IMR-90 (cell line): Measurements from ENCODE around the gene ABCB6. TPM values are rescaled to one million over a fixed set of nuclear protein-coding genes. Genes with fewer than 3 reads are reported as not detected.

ENCODE experiments used
- ATAC-seq: fragments of 200-7000 bp; cut with Tn5 transposase; 2 replicates; pipeline ENCODE4 v1.9.1; 2020; ENCODE audit warnings: low read depth, mild to moderate bottlenecking, moderate library complexity
- BruUV-seq: library from RNA; stranded (reverse); fragments of 400-500 nt; replicated peaks from 2 replicates; lab custom pipeline; 2021; lab: Mats Ljungman, UMichigan
- CTCF ChIA-PET: fragments of 300-600 bp; formaldehyde crosslinking; extraction: SDS; loops from one replicate; lab custom pipeline; 2021; ENCODE audit warnings: antibody characterized with exemption; lab: Yijun Ruan, JAX
- POLR2A ChIA-PET: fragments of 300-600 bp; sonication (Branson Sonifier 250); formaldehyde crosslinking; loops from one replicate; lab custom pipeline; 2022; ENCODE audit warnings: antibody characterized with exemption; ENCODE audit not compliant: unreplicated experiment; lab: Charles Lee
- DNase-seq: peaks from one replicate; pipeline ENCODE4 v3.0.0; 2013
- H2AFZ ChIP-seq: replicated peaks from 2 replicates; pipeline ENCODE3; 2013; ENCODE audit warnings: low read length, mild to moderate bottlenecking; ENCODE audit not compliant: poor library complexity
- H2AK5ac ChIP-seq: 2 replicates; pipeline ENCODE4 v1.6.1; 2013; ENCODE audit warnings: low read depth, low read length, inconsistent platforms
- H2AK9ac ChIP-seq: replicated peaks from 2 replicates; pipeline ENCODE3; 2013; ENCODE audit warnings: mild to moderate bottlenecking, low read depth, low read length, moderate library complexity; ENCODE audit not compliant: poor library complexity
- H2BK120ac ChIP-seq: 2 replicates; pipeline ENCODE4 v1.6.1; 2013; ENCODE audit warnings: low read depth, low read length, inconsistent platforms
- H2BK15ac ChIP-seq: 3 replicates; pipeline ENCODE4 v1.6.1; 2013; ENCODE audit warnings: low read depth, low read length, inconsistent platforms
- H2BK20ac ChIP-seq: 2 replicates; pipeline ENCODE4 v1.6.1; 2013; ENCODE audit warnings: low read depth, mild to moderate bottlenecking, inconsistent platforms, low read length, moderate library complexity
- H2BK5ac ChIP-seq: 2 replicates; pipeline ENCODE4 v1.6.1; 2013; ENCODE audit warnings: mild to moderate bottlenecking, low read depth, low read length, inconsistent platforms; ENCODE audit not compliant: poor library complexity, severe bottlenecking
- H3K14ac ChIP-seq: replicated peaks from 2 replicates; pipeline ENCODE4 v1.6.1; 2013; ENCODE audit warnings: low read depth, low read length, inconsistent platforms
- H3K18ac ChIP-seq: 2 replicates; pipeline ENCODE4 v1.6.1; 2013; ENCODE audit warnings: low read depth, low read length, control low read depth
- H3K23ac ChIP-seq: 2 replicates; pipeline ENCODE4 v1.6.1; 2013; ENCODE audit warnings: low read depth, low read length, inconsistent platforms
- H3K27ac ChIP-seq: 2 replicates; pipeline ENCODE4 v1.5.1; 2013; ENCODE audit warnings: mild to moderate bottlenecking, control low read depth, low read length; ENCODE audit not compliant: insufficient read depth
- H3K27me3 ChIP-seq: 2 replicates; pipeline ENCODE4 v1.6.1; 2013; ENCODE audit warnings: low read length; ENCODE audit not compliant: control insufficient read depth, insufficient read depth
- H3K36me3 ChIP-seq: 2 replicates; pipeline ENCODE4 v1.6.1; 2013; ENCODE audit warnings: low read length, mixed read lengths; ENCODE audit not compliant: control insufficient read depth, insufficient read depth
- H3K4ac ChIP-seq: 2 replicates; pipeline ENCODE4 v1.6.1; 2013; ENCODE audit warnings: low read depth, low read length, inconsistent platforms
- H3K4me1 ChIP-seq: 2 replicates; pipeline ENCODE4 v1.6.1; 2013; ENCODE audit warnings: low read length, mixed read lengths; ENCODE audit not compliant: control insufficient read depth, insufficient read depth
- H3K4me2 ChIP-seq: 2 replicates; pipeline ENCODE4 v1.6.1; 2013; ENCODE audit warnings: low read depth, mild to moderate bottlenecking, control low read depth, low read length, moderate library complexity
- H3K4me3 ChIP-seq: 2 replicates; pipeline ENCODE4 v1.5.1; 2013; ENCODE audit warnings: low read depth, mild to moderate bottlenecking, control low read depth, low read length, moderate library complexity; ENCODE audit not compliant: insufficient read depth
- H3K56ac ChIP-seq: 2 replicates; pipeline ENCODE4 v1.6.1; 2013; ENCODE audit warnings: low read length, inconsistent platforms; ENCODE audit not compliant: insufficient read depth; ENCODE audit errors: extremely low read depth
- H3K79me1 ChIP-seq, 2 experiments: 2 replicates each; pipeline ENCODE4 v1.6.1; 2013; ENCODE audit warnings: low read length in 2 of 2, inconsistent platforms in 1 of 2, low read depth in 1 of 2
- H3K9ac ChIP-seq: 2 replicates; pipeline ENCODE4 v1.6.1; 2013; ENCODE audit warnings: low read depth, low read length, control low read depth
- H3K9me1 ChIP-seq: 2 replicates; pipeline ENCODE4 v1.6.1; 2013; ENCODE audit warnings: low read length, inconsistent platforms; ENCODE audit not compliant: insufficient read depth
- H3K9me3 ChIP-seq: 2 replicates; pipeline ENCODE4 v1.6.1; 2013; ENCODE audit warnings: low read length; ENCODE audit not compliant: control insufficient read depth, insufficient read depth
- H4K20me1 ChIP-seq: 2 replicates; pipeline ENCODE4 v1.6.1; 2013; ENCODE audit warnings: low read length, inconsistent platforms; ENCODE audit not compliant: insufficient read depth
- H4K5ac ChIP-seq: 2 replicates; pipeline ENCODE4 v1.6.1; 2013; ENCODE audit warnings: mild to moderate bottlenecking, low read depth, low read length, control low read depth
- H4K8ac ChIP-seq, 2 experiments: 2 replicates each; pipeline ENCODE4 v1.6.1; 2013; ENCODE audit warnings: low read depth in 2 of 2, low read length in 2 of 2, control low read depth in 1 of 2, inconsistent platforms in 1 of 2
- H4K91ac ChIP-seq: 2 replicates; pipeline ENCODE4 v1.6.1; 2013; ENCODE audit warnings: low read depth, low read length, inconsistent platforms; ENCODE audit not compliant: insufficient read depth
- CHD1 ChIP-seq: IDR thresholded peaks from 2 replicates; pipeline ENCODE4 v1.6.1; 2012; ENCODE audit warnings: low read depth, low read length, improper control_type of control experiment
- MAFK ChIP-seq: IDR thresholded peaks from 2 replicates; pipeline ENCODE4 v1.6.1; 2012; ENCODE audit warnings: low read depth, low read length, improper control_type of control experiment
- RCOR1 ChIP-seq: IDR thresholded peaks from 2 replicates; pipeline ENCODE4 v1.6.1; 2012; ENCODE audit warnings: mild to moderate bottlenecking, low read length, improper control_type of control experiment; ENCODE audit not compliant: insufficient replicate concordance
- RFX5 ChIP-seq: IDR thresholded peaks from 2 replicates; pipeline ENCODE4 v1.8.0; 2012; ENCODE audit warnings: low read depth, mild to moderate bottlenecking, low read length, moderate library complexity
- SMC3 ChIP-seq: fragments of 150-350 bp; IDR thresholded peaks from 2 replicates; pipeline ENCODE4 v1.6.1; 2016; ENCODE audit warnings: low read depth, mild to moderate bottlenecking, antibody characterized with exemption, low read length, moderate library complexity
- WGBS, 2 experiments: methylation state at CpG; one replicate each; pipeline versions ENCODE4 v1.1.5 to v1.1.7; 2013; ENCODE audit warnings: missing lambda C conversion rate in 2 of 2; ENCODE audit not compliant: insufficient read length in 1 of 2; ENCODE audit errors: extremely low coverage in 2 of 2; 5-methylcytosine and 5-hydroxymethylcytosine counted together
- dilution Hi-C: fragments of 300-500 bp; cut with HindIII; formaldehyde crosslinking; loops from one replicate; pipeline ENCODE4 v1.14.3; 2018; ENCODE audit warnings: low sequenced_read_pairs; ENCODE audit not compliant: unreplicated experiment
- in situ Hi-C: fragments of 300-500 bp; cut with MboI; formaldehyde crosslinking; loops from 3 replicates; pipeline ENCODE4 v1.14.3; 2019; ENCODE audit warnings: low sequenced_read_pairs, inconsistent platforms, mixed read lengths
- intact Hi-C: fragments of 100-400 bp; cut with micrococcal nuclease; formaldehyde crosslinking; loops from 2 replicates; pipeline ENCODE4 v1.10.0; 2022
- polyA plus RNA-seq, 3 experiments: library from polyadenylated mRNA; depleted of rRNA; stranded (reverse); fragments of >200 nt; gene quantifications; 2 replicates each; pipeline ENCODE4 v1.2.3, GENCODE V29; 2012; ENCODE audit warnings: low replicate concordance in 1 of 3
- total RNA-seq: library from RNA; depleted of rRNA; stranded (reverse); fragments of >200 nt; gene quantifications from 2 replicates; pipeline ENCODE4 v1.2.3, GENCODE V29; 2012
- TF ChIP-seq, protein P1 (sequence below): conservative IDR thresholded peaks from 2 replicates; pipeline ENCODE4 v1.5.1; 2012; ENCODE audit warnings: mild to moderate bottlenecking, low read depth, low read length, improper control_type of control experiment
- TF ChIP-seq, protein P2 (sequence below): fragments of 150-350 bp; IDR thresholded peaks from 2 replicates; pipeline ENCODE4 v1.6.1; 2017; ENCODE audit warnings: mild to moderate bottlenecking, antibody characterized with exemption, low read length, low read depth

The ABCB6 gene
- total and polyA plus RNA-seq, 2 of the 4 experiments (the other 2 are of a cell fraction), result 12.5 to 24.7 TPM

DNA sequence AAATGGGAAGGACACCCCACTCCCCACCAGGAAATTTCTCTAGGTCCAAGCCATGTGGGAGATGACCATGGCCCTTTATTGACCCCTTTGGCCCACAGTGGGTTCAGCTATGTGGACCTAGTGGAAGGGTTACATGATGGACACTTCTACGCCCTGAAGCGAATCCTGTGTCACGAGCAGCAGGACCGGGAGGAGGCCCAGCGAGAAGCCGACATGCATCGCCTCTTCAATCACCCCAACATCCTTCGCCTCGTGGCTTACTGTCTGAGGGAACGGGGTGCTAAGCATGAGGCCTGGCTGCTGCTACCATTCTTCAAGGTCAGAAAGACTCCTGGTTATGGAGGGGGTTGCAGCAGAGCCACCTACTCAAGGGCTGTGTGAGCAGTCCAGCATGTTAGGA, 27.8 kb upstream of the ABCB6 start:
- POLR2A ChIA-PET, result no interaction called here
- H3K4me3 ChIP-seq, result no peak overlapping the region

More for the DNA sequence above, 27.8 kb upstream of the ABCB6 start:
- no peak overlapping the region for H2BK5ac ChIP-seq
- H3K36me3 ChIP-seq, result peaks cover 21% of the 10 kb centered on the region; the same call in 1 of the 2 replicates
- peaks cover 29% of the 10 kb centered on the region for H3K4me1 ChIP-seq
- H2BK120ac ChIP-seq, result no peak overlapping the region
- no peak overlapping the region for H3K56ac ChIP-seq
- H3K9me3 ChIP-seq, result no peaks in the 10 kb centered on the region
- H3K27ac ChIP-seq, result no peak overlapping the region
- H3K4me2 ChIP-seq, result no peak overlapping the region
- H4K8ac ChIP-seq, result no peak overlapping the region
- H2AK5ac ChIP-seq, result no peak overlapping the region
- H3K27me3 ChIP-seq, result no peaks in the 10 kb centered on the region
- H3K4ac ChIP-seq, result no peak overlapping the region
- no peak overlapping the region for H4K5ac ChIP-seq
- dilution Hi-C loops, result no loop called here
- in situ Hi-C loops, result no loop called here
- no peak overlapping the region for H2BK15ac ChIP-seq
- CTCF ChIA-PET, result interaction anchor here (3.0 kb wide), 1 partner anchor 49 kb away, joined by 14 read pairs; no protein-coding TSS in a partner anchor
- no peak overlapping the region for H3K9ac ChIP-seq
- 100% methylated on average over 3 of the region's 10 CpGs; no CpG with 5 or more reads in 1 of the 2 experiments for WGBS, 2 experiments
- H2AK9ac ChIP-seq, result no peak overlapping the region
- ATAC-seq (no peak), DNase-seq (no peak)
- H4K20me1 ChIP-seq, result 0 out of 2 replicates have a peak, but pooled peaks cover 8% of the 10 kb centered on the region
- no peak overlapping the region for H2AFZ ChIP-seq
- peaks cover 23 to 48% of the 10 kb centered on the region in 2 experiments for H3K79me1 ChIP-seq
- H3K18ac ChIP-seq, result no peak overlapping the region
- no peak overlapping the region for H4K91ac ChIP-seq
- intact Hi-C loops, result no loop called here
- H3K9me1 ChIP-seq, result peaks cover 44% of the 10 kb centered on the region
- H2BK20ac ChIP-seq, result no peak overlapping the region
- BruUV-seq, result no TSS peak
- no peak overlapping the region for H3K23ac ChIP-seq
- no peak for TF ChIP-seq SMC3
- no peak for TF ChIP-seq MAFK
- TF ChIP-seq CHD1, result no peak
- TF ChIP-seq, protein P1, sequence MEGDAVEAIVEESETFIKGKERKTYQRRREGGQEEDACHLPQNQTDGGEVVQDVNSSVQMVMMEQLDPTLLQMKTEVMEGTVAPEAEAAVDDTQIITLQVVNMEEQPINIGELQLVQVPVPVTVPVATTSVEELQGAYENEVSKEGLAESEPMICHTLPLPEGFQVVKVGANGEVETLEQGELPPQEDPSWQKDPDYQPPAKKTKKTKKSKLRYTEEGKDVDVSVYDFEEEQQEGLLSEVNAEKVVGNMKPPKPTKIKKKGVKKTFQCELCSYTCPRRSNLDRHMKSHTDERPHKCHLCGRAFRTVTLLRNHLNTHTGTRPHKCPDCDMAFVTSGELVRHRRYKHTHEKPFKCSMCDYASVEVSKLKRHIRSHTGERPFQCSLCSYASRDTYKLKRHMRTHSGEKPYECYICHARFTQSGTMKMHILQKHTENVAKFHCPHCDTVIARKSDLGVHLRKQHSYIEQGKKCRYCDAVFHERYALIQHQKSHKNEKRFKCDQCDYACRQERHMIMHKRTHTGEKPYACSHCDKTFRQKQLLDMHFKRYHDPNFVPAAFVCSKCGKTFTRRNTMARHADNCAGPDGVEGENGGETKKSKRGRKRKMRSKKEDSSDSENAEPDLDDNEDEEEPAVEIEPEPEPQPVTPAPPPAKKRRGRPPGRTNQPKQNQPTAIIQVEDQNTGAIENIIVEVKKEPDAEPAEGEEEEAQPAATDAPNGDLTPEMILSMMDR, result no peak
- no peak for TF ChIP-seq RFX5
- TF ChIP-seq, protein P2, sequence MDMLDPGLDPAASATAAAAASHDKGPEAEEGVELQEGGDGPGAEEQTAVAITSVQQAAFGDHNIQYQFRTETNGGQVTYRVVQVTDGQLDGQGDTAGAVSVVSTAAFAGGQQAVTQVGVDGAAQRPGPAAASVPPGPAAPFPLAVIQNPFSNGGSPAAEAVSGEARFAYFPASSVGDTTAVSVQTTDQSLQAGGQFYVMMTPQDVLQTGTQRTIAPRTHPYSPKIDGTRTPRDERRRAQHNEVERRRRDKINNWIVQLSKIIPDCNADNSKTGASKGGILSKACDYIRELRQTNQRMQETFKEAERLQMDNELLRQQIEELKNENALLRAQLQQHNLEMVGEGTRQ, result no peak
- no peak for TF ChIP-seq RCOR1
- H3K14ac ChIP-seq, result no peak overlapping the region
